H1 (cell line): ENCODE data around the gene ZBTB24. TPM values are rescaled to one million over a fixed set of nuclear protein-coding genes. Genes with fewer than 3 reads are reported as not detected.

Experiments used
- CTCF ChIA-PET: fragments of 300-600 bp; sonication (Branson Sonifier 250); formaldehyde crosslinking; loops from one replicate; lab custom pipeline; 2021; ENCODE audit not compliant: partially characterized antibody; lab: Charles Lee
- POLR2A ChIA-PET: fragments of 300-600 bp; sonication (Branson Sonifier 250); formaldehyde crosslinking; loops from one replicate; lab custom pipeline; 2021; ENCODE audit warnings: inconsistent platforms; ENCODE audit not compliant: partially characterized antibody; lab: Charles Lee
- DNase-seq, 2 experiments: peaks; one replicate each; pipeline versions ENCODE4 v3.0.0 to v3.0.0-alpha.2; 2010 to 2022; ENCODE audit warnings: low spot score in 2 of 2, low read depth in 1 of 2, mixed read lengths in 1 of 2
- FAIRE-seq: peaks from 2 replicates; lab custom pipeline; 2011; peaks lifted over from hg19 to GRCh38; lab: Jason Lieb, UNC
- H2AFZ ChIP-seq: 2 replicates; pipeline ENCODE4 v1.8.1; 2012; ENCODE audit warnings: low read length, inconsistent platforms
- H2AK5ac ChIP-seq: 2 replicates; pipeline ENCODE4 v1.6.1; 2013; ENCODE audit warnings: low read depth, low read length
- H2BK120ac ChIP-seq: replicated peaks from 2 replicates; pipeline ENCODE3; 2013; ENCODE audit warnings: low read depth, low read length, inconsistent platforms
- H2BK12ac ChIP-seq: 2 replicates; pipeline ENCODE4 v1.6.1; 2013; ENCODE audit warnings: low read depth, low read length
- H2BK15ac ChIP-seq: 2 replicates; pipeline ENCODE4 v1.6.1; 2013; ENCODE audit warnings: low read length
- H2BK20ac ChIP-seq: 2 replicates; pipeline ENCODE4 v1.6.1; 2013; ENCODE audit warnings: low read length
- H2BK5ac ChIP-seq: 2 replicates; pipeline ENCODE4 v1.6.1; 2013; ENCODE audit warnings: low read depth, low read length
- H3K14ac ChIP-seq: 2 replicates; pipeline ENCODE4 v1.6.1; 2013; ENCODE audit warnings: inconsistent platforms; ENCODE audit not compliant: insufficient read length
- H3K18ac ChIP-seq: 2 replicates; pipeline ENCODE4 v1.6.1; 2013; ENCODE audit warnings: low read length; ENCODE audit errors: extremely low read depth
- H3K23ac ChIP-seq: 2 replicates; pipeline ENCODE4 v1.6.1; 2013; ENCODE audit warnings: inconsistent platforms; ENCODE audit not compliant: insufficient read length
- H3K23me2 ChIP-seq: 2 replicates; pipeline ENCODE4 v1.6.1; 2013; ENCODE audit warnings: low read depth, low read length
- H3K27ac ChIP-seq: 2 replicates; pipeline ENCODE4 v1.6.1; 2011; ENCODE audit warnings: low read depth, low read length, inconsistent platforms
- H3K27me3 ChIP-seq, 4 experiments: replicated peaks in 1 of 4; 1 replicate in 1 of 4; 2 replicates in 3 of 4; pipeline versions ENCODE4 v1.6.1 to v1.8.1; 2011 to 2013; ENCODE audit warnings: low read length in 3 of 4, mild to moderate bottlenecking in 3 of 4, inconsistent platforms in 2 of 4, mixed read lengths in 2 of 4, moderate library complexity in 1 of 4; ENCODE audit not compliant: control insufficient read depth in 3 of 4, insufficient read depth in 3 of 4; ENCODE audit errors: extremely low read depth in 1 of 4
- H3K36me3 ChIP-seq, 4 experiments: 2 replicates each; pipeline versions ENCODE4 v1.6.1 to v1.8.1; 2011 to 2013; ENCODE audit warnings: mild to moderate bottlenecking in 4 of 4, low read length in 3 of 4, moderate library complexity in 2 of 4, control low read depth in 1 of 4, inconsistent platforms in 1 of 4; ENCODE audit not compliant: insufficient read depth in 4 of 4, control insufficient read depth in 2 of 4
- H3K4ac ChIP-seq: replicated peaks from 2 replicates; pipeline ENCODE3; 2013; ENCODE audit warnings: low read length, low read depth, mixed read lengths, inconsistent platforms; ENCODE audit not compliant: insufficient read length
- H3K4me1 ChIP-seq, 4 experiments: replicated peaks in 1 of 4; 1 replicate in 1 of 4; 2 replicates in 3 of 4; pipeline versions ENCODE4 v1.6.1 to v1.8.1; 2011 to 2013; ENCODE audit warnings: low read length in 3 of 4, inconsistent platforms in 2 of 4, mixed read lengths in 1 of 4; ENCODE audit not compliant: insufficient read depth in 4 of 4, control insufficient read depth in 3 of 4
- H3K4me2 ChIP-seq, 2 experiments: 2 replicates each; pipeline versions ENCODE4 v1.6.1 to v1.8.1; 2011 to 2013; ENCODE audit warnings: low read depth in 2 of 2, low read length in 2 of 2, control low read depth in 1 of 2, inconsistent platforms in 1 of 2, mild to moderate bottlenecking in 1 of 2; ENCODE audit not compliant: insufficient read depth in 1 of 2
- H3K4me3 ChIP-seq, 4 experiments: fragments of 200-600, 300-600 bp in 1 of 4; sonication (generic), shearing (Covaris generic), sonication (Bioruptor Twin) in 1 of 4; 2 replicates each; pipeline versions ENCODE4 v1.5.1 to v1.8.1; 2011 to 2016; ENCODE audit warnings: low read length in 4 of 4, low read depth in 3 of 4, control low read depth in 2 of 4, inconsistent platforms in 2 of 4, mild to moderate bottlenecking in 2 of 4, mixed read lengths in 1 of 4, moderate library complexity in 1 of 4; ENCODE audit not compliant: insufficient read depth in 2 of 4; ENCODE audit errors: extremely low read depth in 1 of 4
- H3K56ac ChIP-seq: replicated peaks from 2 replicates; pipeline ENCODE3; 2013; ENCODE audit warnings: low read depth, mild to moderate bottlenecking, mixed read lengths, low read length, inconsistent platforms; ENCODE audit not compliant: insufficient read length
- H3K79me1 ChIP-seq: 2 replicates; pipeline ENCODE4 v1.6.1; 2013; ENCODE audit warnings: low read depth, low read length, control low read depth
- H3K79me2 ChIP-seq, 2 experiments: 2 replicates each; pipeline versions ENCODE4 v1.6.1 to v1.8.1; 2012 to 2013; ENCODE audit warnings: low read length in 2 of 2, mild to moderate bottlenecking in 2 of 2, inconsistent platforms in 1 of 2; ENCODE audit not compliant: insufficient read depth in 2 of 2, control insufficient read depth in 1 of 2
- H3K9ac ChIP-seq, 4 experiments: replicated peaks in 1 of 4; 1 replicate in 1 of 4; 2 replicates in 3 of 4; pipeline versions ENCODE4 v1.6.1 to v1.8.1; 2011 to 2013; ENCODE audit warnings: low read depth in 3 of 4, low read length in 3 of 4, control low read depth in 2 of 4, mild to moderate bottlenecking in 2 of 4, moderate library complexity in 2 of 4, inconsistent platforms in 1 of 4; ENCODE audit errors: extremely low read depth in 1 of 4
- H3K9me3 ChIP-seq, 2 experiments: 2 replicates each; pipeline versions ENCODE4 v1.6.1 to v1.8.1; 2012 to 2013; ENCODE audit warnings: mild to moderate bottlenecking in 2 of 2, moderate library complexity in 2 of 2, control low read depth in 1 of 2, inconsistent platforms in 1 of 2, low read depth in 1 of 2, low read length in 1 of 2, mixed read lengths in 1 of 2; ENCODE audit not compliant: insufficient read depth in 2 of 2
- H4K20me1 ChIP-seq, 2 experiments: replicated peaks in 1 of 2; 2 replicates each; pipeline versions ENCODE3 to v1.8.1; 2011 to 2013; ENCODE audit warnings: inconsistent platforms in 2 of 2, low read length in 2 of 2, mild to moderate bottlenecking in 1 of 2; ENCODE audit not compliant: insufficient read depth in 2 of 2, control insufficient read depth in 1 of 2
- H4K5ac ChIP-seq: 2 replicates; pipeline ENCODE4 v1.6.1; 2013; ENCODE audit warnings: low read length, low read depth, mixed read lengths, inconsistent platforms; ENCODE audit not compliant: insufficient read length
- H4K8ac ChIP-seq: 2 replicates; pipeline ENCODE4 v1.8.0; 2013; ENCODE audit warnings: mild to moderate bottlenecking, moderate library complexity, low read length, inconsistent platforms; ENCODE audit not compliant: insufficient read depth; ENCODE audit errors: extremely low read depth
- H4K91ac ChIP-seq: replicated peaks from 2 replicates; pipeline ENCODE3; 2013; ENCODE audit warnings: low read length, mixed read lengths, inconsistent platforms; ENCODE audit not compliant: insufficient read length
- ASH2L ChIP-seq: fragments of 200-600, 300-600 bp; sonication (generic); IDR thresholded peaks from one replicate; pipeline ENCODE4 v1.7.1; 2017; ENCODE audit warnings: low read length
- CEBPB ChIP-seq: IDR thresholded peaks from 2 replicates; pipeline ENCODE4 v1.6.1; 2012; ENCODE audit warnings: low read depth, low read length
- CHD1 ChIP-seq: IDR thresholded peaks from 2 replicates; pipeline ENCODE4 v1.6.1; 2012; ENCODE audit warnings: low read depth, low read length, improper control_type of control experiment
- CHD2 ChIP-seq: IDR thresholded peaks from 2 replicates; pipeline ENCODE4 v1.6.1; 2012; ENCODE audit warnings: low read length, improper control_type of control experiment
- MAFK ChIP-seq: IDR thresholded peaks from 2 replicates; pipeline ENCODE4 v1.6.1; 2012; ENCODE audit warnings: low read depth, mild to moderate bottlenecking, improper control_type of control experiment, low read length
- RNF2 ChIP-seq: fragments of 200-900, 300-1000 bp; sonication (generic); IDR thresholded peaks from 2 replicates; pipeline ENCODE4 v1.7.1; 2016; ENCODE audit warnings: borderline replicate concordance, low read depth, mild to moderate bottlenecking, antibody characterized with exemption, low read length; ENCODE audit not compliant: poor library complexity, severe bottlenecking; ENCODE audit errors: missing control alignments
- TAF1 ChIP-seq: IDR thresholded peaks from 2 replicates; pipeline ENCODE4 v1.6.1; 2011; ENCODE audit warnings: mild to moderate bottlenecking, low read depth, low read length
- ZNF274 ChIP-seq: IDR thresholded peaks from 2 replicates; pipeline ENCODE4 v1.7.0; 2012; ENCODE audit warnings: low read length, borderline replicate concordance; ENCODE audit errors: extremely low read depth
- polyA plus RNA-seq, 7 experiments: library from polyadenylated mRNA; depleted of rRNA in 3 of 7; stranded (reverse) in 5 of 7; unstranded in 2 of 7; fragments of >200 nt in 5 of 7; fragments of 200-250 nt in 2 of 7; gene quantifications; 1 replicate in 5 of 7; 2 replicates in 1 of 7; 4 replicates in 1 of 7; pipeline versions ENCODE4 v1.2.1 to v1.2.3, GENCODE V29; 2011 to 2013; ENCODE audit warnings: missing spikeins in 2 of 7, mixed read lengths in 2 of 7
- total RNA-seq: library from RNA; stranded (reverse); fragmentation: NEBNext Ultra II Directional; extraction: Animal tissue kit (Norgen Biotek cat#: 25700); gene quantifications from 2 replicates; pipeline ENCODE4 v1.2.1, GENCODE V29; 2021

The ZBTB24 gene
- total and polyA plus RNA-seq, 2 of the 8 experiments (the other 6 are each of a cell fraction or from before 2014, with no cell fraction given), result 7.5 to 21.0 TPM

DNA sequence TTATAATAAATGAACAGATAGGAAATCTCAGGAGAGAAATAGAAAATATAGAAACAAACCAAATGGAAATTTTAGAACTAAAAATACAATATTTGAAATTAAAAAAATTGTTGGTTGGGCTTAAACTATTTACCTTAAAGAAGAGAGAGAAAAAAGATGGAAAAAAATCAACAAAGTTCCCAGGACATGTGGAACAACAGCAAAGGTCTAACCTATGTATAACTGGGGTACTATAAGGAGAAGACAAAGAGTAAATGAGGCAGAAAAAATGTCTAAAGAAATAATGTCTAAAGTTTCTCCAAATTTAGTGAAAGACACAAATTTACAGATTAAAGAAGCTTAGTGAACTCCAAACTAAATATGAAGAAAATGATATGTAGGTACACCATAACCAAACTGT, 41.1 kb upstream of the ZBTB24 start:
- Histone ChIP-seq H2BK12ac (no peak overlapping the region), H3K4me3 (no peak overlapping the region), H3K4me2 (no peak overlapping the region), H3K79me2 (no peaks in the 10 kb centered on the region), H2BK5ac (no peak overlapping the region), H3K36me3 (no peaks in the 10 kb centered on the region; a peak in 1 of 8 replicates), H3K18ac (no peak overlapping the region), H2BK20ac (no peak overlapping the region), H3K4ac (no peak overlapping the region), H2AK5ac (no peak overlapping the region), H3K79me1 (no peaks in the 10 kb centered on the region), H2BK120ac (no peak overlapping the region), H3K9ac (no peak overlapping the region), H4K5ac (no peak overlapping the region), H3K9me3 (peaks cover 4% of the 10 kb centered on the region in 2 experiments; a peak in 2 of 4 replicates), H3K56ac (no peak overlapping the region), H4K8ac (no peak overlapping the region), H3K4me1 (peaks cover 0 to 3% (median 0%) of the 10 kb centered on the region in 4 experiments; a peak in 1 of 7 replicates), H4K91ac (no peak overlapping the region), H3K14ac (no peak overlapping the region), H4K20me1 (no peaks in the 10 kb centered on the region), H3K23ac (no peak overlapping the region), H3K23me2 (no peaks in the 10 kb centered on the region), H3K27ac (no peak overlapping the region), H3K27me3 (no peaks in the 10 kb centered on the region), H2BK15ac (no peak overlapping the region), H2AFZ (no peak overlapping the region)
- POLR2A ChIA-PET, result no interaction called here
- FAIRE-seq (no peak), DNase-seq (no peak)
- CTCF ChIA-PET, result no interaction called here
- no peak for TF ChIP-seq CHD2
- no peak for TF ChIP-seq RNF2
- TF ChIP-seq ZNF274, result no peak
- TF ChIP-seq MAFK, result no peak
- no peak for TF ChIP-seq CEBPB
- TF ChIP-seq CHD1, result no peak
- TF ChIP-seq TAF1, result no peak
- TF ChIP-seq ASH2L, result no peak
